Activated T-cell treated with anti-CD3 and anti-CD28 coated beads for 1 hour (primary cell): ENCODE data around the gene WDR1.

Experiments used
- DNase-seq: peaks from one replicate; pipeline ENCODE4 v3.0.0-alpha.2; 2020; ENCODE audit warnings: low read depth

The WDR1 gene

DNA sequence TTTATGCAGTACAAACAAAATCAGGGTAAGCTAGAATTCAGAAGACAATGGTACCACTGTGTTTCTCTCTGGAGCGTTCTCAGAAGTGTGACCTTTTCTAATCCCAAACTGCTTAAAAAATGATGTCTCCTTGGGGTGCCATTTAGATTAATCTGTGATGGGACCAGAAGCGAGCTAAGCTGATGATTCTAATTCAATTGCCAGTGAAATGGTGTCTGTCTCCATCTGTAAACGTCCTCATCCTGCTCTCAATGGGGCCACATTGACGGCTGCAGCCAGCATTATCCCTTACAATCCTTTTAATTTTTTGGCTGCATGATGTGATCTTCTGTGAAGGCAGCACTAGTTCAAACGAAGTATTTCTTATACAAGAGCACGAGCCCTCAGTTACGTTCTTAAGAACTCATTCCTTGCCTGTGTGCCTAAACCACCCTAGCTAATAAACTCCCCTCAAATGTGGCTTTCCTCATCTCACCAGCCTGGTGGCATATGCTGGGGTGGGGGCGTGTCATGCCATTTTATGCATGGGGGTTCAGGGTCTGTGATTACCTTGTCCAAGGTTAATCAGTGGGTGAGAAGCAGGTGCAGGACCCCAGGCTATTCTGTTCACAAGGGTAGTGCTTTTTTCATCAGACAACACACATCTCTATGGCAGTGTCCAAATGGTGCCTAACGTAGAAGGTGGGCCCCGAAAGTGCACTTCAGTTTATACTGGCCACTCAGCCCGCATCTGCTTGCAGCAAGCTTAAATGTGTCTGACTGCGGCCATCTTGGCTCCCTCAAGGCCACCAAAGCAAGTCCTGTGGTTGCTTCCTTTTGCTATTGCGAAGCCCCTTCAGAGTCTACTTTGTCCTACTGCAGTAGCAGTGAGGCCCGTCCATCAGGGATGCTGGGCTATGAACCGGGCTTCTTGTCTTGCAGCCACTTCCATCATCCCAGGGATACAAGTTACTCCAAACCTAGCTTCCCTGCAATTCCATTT lies 49.6 kb downstream of the WDR1 start:
- no peak for DNase-seq

DNA sequence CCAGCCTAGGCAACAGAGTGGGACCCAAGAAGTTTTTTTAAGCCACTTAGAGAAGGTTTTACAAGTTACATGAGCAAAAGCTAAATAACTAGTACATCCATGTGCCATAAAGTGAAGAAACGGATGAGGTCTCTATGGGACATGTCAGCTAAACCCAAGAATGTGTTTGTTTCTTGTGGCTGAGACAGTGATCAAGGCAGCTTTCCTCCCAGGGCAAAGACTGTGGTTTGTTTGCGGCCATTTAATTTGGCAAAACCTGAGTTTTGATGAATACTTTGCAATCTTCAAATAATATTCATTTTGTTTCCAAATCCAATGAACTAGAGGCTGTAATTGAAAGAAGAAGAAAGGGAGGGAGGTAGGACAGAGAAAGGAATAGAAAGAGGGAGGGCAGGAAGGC lies 50.4 kb downstream of the WDR1 start:
- no peak for DNase-seq

DNA sequence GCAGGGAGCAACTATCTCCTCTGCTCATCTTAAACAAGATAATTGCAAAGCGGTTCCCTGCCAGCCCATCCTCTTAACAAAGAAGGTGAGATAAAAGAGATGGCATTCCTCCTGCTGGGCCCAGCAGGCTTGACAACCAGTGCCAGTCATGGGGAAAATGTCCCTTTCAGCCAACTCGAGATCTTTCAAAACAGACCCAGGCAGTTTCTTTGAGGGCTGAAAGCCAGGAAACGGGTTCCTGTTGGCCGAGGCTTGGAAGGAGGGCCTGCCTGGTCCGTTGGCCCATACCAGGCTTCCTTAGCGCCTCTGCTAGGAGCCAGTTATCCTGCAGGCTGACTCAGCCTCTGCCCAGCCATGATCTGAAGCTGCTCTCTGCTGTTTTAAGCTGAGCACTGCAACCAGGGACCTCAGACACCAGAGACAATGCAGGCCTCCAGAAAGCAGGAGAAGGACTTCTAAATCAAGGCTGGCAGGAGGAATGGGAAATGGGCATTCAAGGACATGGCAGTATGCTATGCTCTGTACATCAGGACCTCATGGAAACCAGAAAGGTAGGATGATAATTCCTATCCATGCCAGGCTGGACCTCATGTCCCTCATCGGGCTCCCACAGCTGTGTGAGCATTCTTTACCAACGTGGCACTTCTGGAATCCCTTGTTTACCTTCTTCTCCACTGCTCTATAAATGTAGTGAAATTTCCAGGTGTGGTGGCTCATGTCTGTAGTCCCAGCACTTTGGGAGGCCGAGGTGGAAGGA lies 52.9 kb downstream of the WDR1 start:
- DNase-seq: no peak

DNA sequence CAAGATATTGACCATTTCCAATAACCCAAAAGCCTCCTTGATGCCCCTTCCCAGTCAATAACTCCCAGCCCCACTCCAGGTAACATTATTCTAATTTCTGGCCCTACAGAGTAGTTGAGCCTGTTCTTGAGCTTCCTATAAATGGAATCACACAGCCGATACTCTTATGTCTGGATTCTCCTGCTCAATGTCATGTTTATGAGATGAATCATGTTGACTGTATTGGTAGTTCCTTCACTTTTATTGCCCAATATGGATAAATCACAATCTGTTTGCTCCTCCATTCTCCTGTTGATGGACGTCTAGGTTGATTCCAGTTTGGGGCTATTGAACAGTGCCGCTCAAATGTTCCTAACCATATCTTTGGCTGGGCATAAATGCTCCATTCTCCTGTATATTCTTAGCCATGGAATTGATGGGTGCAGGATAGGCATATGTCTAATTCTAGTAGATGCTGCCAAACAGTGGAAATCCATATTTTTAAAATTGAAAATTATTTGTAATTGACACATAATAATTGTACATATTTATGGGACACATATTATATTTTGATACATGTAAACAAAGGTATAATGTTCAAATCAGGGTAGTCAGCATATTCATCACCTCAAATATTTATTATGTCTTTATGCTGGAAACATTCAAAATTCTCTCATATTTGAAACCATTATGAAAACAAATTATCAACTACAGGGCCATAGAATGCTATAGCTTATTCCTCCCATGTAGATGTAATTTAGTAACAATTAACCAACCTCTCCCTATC lies 54.8 kb downstream of the WDR1 start:
- no peak for DNase-seq

DNA sequence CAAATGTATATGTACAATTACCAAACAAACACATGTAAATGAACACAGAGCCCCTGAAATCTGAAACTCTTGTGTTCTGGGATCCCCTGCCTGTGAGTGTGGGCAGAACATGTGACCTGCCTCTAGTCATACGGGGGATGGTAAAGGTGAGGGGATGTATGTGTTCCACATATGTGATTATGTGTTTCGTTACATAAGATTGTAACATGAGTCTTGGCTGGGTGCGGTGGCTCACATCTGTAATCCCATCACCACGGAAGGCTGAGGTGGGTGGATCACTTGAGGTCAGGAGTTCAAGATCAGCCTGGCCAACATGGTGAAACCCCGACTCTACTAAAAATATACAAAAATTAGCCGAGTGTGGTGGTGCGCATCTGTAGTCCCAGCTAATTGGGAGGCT lies 58.2 kb downstream of the WDR1 start:
- DNase-seq: no peak

DNA sequence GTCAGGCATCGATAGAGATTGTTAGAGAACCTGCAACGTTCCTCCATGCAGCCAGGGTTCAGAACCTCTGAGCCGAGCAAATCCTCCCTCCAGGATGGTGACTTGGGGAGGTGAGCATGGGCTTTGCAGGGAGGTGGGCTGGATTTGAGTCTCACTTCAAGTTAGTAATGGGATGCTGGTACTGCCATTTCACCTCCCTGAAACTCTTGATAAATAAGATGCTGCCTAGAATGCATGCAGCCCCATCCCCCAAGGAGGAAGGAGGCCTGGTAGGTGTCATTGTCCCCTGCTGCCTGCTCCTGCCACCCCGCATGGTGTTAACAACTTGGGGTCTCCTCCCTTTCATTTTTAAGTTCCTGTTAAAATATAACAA lies 59.6 kb downstream of the WDR1 start:
- DNase-seq: no peak

DNA sequence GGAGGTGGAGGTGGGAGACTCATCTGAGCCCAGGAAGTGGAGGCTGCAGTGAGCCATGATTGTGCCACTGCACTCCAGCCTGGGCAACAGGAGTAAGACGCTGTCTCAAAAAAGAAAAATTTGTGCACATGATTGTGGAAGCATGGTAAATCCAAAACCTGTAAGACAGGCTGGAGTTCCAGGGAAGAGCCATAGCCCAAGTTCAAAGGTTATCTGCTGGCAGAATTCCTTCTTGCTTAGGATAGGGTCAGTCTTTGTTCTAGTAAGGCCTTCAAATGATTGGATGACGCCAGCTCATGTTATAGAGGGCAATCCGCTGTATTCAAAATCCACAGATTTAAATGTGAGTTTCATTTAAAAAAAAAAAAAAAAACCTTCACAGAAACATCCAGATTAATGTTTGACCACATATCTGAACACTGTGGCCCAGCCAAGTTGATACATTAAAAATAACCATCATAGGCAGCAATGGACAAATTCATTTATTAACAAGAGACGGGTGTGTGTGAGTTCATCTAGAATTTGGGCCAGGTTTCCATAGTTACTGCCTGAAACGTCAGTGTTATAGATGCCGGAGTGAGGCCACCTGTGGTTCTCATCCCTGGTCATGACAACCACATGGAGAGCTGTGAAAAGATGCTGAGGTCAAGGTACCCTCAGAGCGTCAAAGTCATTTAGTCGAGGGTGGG lies 60.1 kb downstream of the WDR1 start:
- no peak for DNase-seq

DNA sequence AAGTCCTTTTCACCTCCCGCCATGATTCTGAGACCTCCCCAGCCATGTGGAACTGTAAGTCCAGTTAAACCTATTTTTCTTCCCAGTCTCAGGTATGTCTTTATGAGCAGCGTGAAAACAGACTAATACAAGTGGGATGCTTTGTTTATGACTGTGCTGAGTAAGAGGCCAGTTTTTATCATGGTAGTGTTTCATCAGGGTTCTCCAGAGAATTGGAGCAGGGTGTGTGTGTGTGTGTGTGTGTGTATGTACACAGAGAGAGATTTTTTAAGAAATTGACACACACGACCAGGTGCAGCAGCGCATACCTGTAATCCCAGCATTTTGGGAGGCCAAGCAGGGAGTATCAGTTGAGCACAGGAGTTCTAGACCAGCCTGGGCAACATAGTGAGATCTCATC lies 60.7 kb downstream of the WDR1 start:
- DNase-seq: no peak

DNA sequence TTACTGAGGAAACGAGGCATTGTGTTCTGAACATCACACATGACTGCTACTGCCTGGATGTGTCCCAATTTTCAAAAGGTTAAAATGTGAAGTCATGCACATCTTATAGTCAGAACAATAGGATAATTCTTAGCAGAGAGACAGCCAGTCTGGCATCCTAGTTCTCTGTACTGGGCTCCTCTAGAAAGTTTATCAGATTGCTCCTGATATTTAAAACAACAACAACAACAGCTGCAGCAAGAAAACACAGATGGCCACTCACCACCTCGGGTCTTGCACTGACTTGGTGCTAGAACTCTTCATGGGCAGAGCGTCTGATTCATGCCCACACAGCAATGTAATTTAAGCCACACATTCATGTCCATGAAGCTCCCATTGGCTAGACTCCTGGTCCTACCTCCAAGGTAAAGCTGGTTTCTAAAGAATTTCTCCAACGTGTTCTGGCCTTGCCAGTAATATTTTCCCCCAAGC lies 62.0 kb downstream of the WDR1 start:
- no peak for DNase-seq

DNA sequence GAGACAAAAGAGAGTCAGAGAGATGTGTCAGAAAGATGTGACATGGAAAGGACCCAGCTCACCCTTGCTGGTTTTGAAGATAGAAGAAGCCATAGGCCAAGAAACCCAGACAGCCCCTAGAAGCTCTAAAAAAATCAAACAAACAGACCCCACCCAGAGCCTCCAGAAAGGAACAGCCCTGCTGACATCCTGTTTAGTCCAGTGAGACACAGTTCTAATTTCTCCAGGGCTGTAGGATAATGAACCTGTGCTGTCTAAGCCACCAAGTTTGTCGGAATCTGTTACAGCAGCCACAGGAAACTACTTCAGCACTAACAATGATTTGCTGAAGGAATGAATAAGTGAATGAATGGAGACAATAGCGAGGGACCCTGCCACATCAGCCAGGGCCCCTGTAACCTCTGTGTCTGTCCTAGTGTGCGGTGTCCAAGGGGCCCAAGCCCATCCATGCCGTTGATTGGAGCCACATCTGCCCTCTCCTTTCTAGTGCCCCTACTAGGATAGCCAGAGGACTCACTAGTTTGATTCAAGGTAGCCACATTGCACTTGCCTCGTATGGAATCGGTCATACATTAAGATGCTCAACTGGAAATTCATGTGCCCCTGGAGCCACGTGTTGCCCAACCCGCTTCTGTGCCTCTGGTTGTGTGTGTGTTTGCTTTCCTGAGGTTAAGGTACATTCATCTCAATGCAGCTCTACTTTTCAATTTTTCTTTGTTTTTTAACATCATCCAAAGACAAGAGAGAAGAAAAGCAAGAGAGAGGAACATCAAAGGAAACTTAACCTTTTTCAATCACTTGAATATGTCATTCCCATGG lies 62.8 kb downstream of the WDR1 start:
- no peak for DNase-seq

DNA sequence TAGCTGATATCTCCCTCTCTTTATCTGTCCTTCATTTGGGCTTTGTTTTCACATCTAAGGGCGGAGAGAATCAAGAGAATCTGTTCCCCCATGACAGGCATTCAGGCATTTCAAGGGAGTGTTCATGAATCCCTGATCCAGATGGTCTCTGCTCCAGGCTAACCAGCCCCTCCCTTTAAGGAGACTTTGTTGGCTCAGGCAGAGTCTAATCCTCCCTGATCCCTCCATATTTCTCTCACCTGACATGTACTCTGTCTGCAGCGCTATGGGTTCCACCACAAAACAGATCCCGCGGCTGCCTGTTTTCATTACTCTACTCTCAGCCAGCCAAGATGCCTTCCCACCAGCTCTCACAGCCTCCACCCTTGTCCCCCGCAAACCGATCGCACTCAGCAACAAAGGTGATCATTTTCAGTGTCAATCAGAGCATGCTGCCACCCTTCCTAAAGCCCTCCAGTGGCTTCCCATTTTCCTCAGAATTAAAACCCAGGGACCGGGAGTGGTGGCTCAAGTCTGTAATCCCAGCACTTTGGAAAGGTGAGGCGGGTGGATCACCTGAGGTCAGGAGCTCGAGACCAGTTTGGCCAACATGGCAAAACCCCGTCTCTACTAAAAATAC lies 65.0 kb downstream of the WDR1 start:
- DNase-seq: no peak

DNA sequence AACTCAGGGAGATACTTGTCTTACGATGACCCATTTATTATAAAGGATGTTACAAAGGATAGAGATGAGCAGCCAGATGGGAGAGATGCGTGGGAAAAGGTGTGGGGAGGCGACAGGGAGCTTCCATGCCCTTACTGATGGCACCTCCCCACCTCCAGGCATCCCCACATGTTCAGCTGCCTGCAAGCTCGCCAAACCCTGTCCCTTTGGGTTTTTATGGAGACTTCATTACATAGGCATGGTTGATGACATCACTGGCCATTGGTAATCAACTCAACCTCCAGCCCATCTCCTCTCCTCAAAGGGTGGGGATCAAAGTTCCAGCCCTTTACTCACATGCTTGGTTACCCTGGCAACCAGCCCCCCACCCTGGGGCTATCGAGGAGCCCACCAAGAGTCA lies 65.9 kb downstream of the WDR1 start:
- no peak for DNase-seq

DNA sequence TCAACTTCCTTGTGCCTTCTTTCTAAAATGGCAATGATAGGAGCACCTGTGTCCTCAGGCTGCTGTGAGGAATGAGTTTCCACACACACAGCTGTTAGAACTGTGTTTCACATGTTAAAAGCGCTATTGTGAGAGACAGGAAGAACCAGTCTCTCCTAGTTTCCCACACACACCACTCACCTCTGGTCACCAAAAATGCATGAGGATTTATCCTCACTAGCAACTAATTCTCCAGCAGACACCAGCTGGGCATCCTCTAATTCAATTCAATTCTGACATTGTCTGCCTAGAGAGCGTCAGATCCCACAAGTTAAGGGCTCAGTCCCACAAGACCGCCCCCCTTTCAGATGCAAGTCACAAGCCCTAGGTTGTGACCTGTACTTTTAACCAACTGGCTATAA lies 66.3 kb downstream of the WDR1 start:
- no peak for DNase-seq

DNA sequence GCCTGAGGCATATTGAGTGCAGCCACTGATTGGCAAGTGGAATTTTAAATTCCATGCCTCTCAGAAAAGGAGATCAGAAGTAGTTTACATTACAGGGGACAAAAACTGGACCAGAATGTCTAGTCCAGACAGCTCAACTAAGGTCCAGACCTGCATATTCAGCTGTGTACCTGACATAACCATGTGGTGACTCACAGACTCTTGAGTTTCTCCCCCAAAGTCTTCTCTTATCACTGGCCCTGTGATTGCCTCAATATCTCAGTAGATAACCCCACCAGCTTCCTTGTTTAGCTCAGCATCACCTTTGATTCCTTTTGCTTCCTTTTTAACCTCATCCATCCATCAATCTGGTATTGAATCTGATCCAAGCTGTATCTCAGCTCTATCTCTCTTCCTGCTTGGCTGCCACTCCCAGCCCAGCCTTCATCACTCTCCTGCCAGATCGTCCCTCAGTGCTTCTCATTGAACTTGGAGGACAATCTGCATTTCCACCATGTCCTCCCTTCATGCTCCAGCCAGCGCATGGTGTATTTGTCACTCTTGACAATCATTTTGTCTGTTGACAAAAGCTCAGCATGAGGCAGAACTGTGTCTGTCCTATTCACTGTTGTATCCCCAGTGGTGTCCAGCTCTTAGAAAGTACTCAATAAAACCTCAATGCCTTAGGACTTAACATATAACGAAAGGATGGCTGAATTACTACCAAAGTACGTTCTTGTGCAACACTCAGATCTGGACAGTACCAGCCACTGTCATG lies 67.5 kb downstream of the WDR1 start:
- no peak for DNase-seq

DNA sequence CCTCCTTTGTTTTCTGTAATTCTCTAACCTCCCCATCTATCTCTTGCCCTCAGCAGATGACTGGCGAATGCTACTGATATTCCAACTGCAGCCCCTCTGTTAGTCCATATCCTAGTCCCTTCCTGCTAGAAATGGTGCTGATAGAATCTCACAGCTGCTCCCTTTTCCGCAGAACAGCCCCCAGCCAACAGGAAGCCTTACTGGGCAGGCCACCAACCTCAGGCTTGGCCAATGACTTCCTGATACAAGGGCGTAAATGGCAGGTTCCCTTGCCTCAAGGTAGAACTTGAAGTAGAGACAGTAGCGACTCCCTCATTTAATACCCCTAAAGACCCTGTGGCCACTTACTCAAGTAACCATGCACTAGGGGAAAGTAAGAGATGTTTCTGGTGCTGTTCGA lies 68.6 kb downstream of the WDR1 start:
- DNase-seq: no peak

DNA sequence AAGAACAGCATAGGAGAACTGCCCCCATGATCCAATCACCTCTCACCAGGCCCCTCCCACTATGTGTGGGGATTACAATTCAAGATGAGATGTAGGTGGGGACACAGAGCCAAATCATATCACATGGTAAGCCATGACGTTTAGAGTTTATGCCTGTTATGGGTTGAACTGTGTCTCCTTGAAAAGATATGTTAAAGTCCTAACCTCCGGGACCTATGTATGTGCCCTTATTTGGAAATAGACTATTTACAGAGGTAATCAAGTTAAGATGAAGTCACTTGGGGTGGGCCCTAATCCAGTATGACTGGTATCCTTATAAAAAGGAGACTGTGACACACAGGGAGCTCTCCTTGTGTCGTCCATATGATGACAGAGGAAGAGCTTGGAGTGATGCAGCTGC lies 70.1 kb downstream of the WDR1 start:
- no peak for DNase-seq

DNA sequence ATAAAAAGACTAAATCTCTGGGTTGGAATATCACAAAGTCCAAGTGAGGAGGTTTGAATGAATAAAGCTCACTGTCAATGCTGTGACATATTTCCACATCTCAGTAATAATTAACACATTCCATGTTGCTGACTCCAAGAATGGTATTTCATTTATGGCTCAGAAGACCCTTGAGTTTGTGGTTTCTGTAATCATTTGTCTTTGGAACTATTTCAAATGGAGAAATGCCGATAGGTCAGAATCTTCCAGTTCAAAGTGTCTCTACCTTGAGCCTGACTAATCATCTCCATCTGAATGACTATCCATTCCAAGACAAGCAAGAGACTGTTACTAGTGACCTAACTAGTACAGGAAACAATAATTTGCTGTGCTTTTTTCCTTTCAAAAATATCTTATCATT lies 71.1 kb downstream of the WDR1 start:
- no peak for DNase-seq

DNA sequence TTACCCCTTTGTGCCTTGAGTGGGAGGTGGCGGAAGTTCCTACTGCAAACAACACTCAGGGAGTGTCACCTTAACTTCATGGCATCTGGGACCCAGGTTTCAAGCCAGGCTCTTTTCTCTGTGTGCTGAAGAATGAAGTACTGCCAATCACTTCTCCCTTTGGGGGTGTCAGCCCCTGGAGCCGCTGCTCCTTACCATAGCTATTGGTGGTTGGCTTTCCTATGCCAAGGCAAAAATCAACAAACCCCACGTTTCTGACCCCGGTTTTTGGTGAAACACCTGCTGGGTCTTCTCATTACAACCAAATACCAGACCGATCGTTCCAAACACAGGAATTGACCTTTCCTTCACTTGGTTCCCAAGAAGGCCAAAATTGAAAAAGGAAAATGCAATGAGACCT lies 75.6 kb downstream of the WDR1 start:
- no peak for DNase-seq

DNA sequence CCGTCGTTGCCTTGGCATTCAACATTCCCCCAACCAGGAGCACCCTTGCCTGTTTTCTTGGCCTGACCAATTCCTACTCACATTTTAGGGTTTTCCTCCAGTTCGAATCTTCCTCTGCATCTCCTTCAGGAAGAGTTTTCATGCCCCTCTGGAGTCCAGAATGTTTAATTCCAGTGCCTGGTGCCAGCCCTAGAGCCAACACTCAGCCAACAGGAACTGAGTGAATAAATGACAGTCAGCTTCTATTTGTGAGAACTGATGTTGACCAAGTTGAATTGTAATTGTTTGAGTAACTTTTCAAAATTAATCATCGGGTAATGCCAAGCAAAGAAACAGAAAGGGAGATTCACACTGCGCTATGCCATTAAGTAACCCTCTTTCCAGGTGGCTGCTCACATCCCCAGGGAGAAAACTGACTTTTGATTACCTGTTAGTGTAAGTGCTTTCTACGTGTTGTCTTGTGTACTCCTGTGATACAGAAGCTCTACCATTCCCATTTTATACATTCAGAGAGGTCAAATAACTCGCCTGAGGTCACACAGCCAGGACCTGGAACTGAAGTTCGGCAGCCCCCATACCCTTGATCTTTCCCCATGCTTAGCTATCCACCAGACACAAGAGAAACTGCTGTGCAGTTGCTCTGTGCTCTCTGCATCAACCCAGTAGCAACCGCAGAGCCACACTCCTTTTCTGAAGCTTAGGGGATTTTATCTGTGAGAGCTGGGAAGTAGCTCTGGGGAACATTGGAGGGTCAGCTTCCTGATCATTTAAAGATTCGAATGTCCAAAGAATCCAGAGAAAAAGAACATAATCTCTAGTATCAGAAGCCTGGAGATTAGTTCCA lies 76.3 kb downstream of the WDR1 start:
- DNase-seq: no peak
